ENCODE results near the gene PRSS36. TPM values are rescaled to one million over a fixed set of nuclear protein-coding genes. Genes with fewer than 3 reads are reported as not detected.
"Not testable (repeated sequence)": the region's sequence is repeated elsewhere in the genome, so short reads cannot be mapped to it uniquely, and the experiment has no call there.

Gene PRSS36
- total RNA-seq, 1 donor from 2014 or later = 1.1 TPM

DNA sequence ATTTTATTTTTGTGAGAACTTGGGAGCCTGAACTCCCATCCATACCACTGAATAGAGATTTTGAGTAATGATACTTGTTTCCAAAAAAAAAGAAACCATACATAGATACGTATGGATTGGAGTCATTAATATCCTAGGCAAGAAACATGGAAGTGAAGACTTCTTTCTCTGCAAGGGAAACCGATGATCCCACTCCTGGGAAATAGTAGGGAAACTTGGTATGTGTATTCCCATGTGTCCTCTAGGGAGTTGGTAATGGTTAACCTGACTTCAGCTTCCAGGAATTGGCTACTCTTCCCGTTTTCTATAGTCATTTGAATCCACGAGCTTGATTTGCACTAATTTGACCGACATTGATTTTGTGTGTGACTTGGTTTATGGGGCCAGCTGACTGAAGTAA lies 35.5 kb upstream of the PRSS36 start:
- intact Hi-C loops (cut with micrococcal nuclease) = loop anchor here (5.0 kb wide), 2 partner anchors 112 to 257 kb away; partner anchors contain the start of gene ZNF843

- intact Hi-C loops (cut with micrococcal nuclease) = loop anchor here (5.0 kb wide), 3 partner anchors 112 to 682 kb away; partner anchors contain the start of gene ZNF843
Measured at GRCh38 chr16:31184888-31185287, 35.0 kb upstream of the PRSS36 start.

DNA sequence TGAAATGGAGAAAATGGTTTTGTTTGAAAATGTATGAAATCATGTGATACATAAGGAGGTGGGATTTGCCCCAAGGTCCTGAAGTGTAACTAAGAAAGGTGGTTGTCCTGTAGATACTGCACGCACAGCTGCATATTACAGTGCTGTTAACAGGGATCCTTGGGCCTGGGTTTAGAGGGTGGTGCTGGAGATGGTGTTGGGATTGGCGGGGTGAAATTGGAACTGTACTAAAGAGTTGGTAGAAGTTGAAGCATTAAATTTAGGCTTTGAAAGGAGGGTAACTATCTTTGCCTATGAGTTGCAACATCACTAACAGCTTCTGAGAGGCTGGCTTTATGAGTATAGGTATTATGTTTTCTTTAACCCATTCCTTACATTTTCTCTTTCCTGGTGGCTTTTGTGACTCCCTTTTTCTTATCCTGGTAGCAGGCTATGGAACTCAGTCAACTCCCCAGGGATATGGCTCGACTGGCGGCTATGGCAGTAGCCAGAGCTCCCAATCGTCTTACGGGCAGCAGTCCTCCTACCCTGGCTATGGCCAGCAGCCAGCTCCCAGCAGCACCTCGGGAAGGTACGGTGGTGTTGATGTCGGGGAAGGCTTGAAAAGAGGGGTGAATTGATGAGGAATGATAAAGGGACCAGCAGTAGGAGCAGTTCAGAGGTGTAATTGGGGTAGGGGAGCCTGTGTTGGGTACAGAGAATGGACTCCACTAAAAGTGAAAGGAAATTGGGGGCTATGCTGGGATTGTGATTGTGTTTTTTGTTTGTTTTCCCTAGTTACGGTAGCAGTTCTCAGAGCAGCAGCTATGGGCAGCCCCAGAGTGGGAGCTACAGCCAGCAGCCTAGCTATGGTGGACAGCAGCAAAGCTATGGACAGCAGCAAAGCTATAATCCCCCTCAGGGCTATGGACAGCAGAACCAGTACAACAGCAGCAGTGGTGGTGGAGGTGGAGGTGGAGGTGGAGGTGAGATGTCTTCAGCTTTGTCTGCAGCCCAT lies 33.9 kb upstream of the PRSS36 start:
- intact Hi-C loops (cut with micrococcal nuclease) = loop anchor here (5.0 kb wide), 1 partner anchor 684 kb away; no protein-coding TSS in a partner anchor

DNA sequence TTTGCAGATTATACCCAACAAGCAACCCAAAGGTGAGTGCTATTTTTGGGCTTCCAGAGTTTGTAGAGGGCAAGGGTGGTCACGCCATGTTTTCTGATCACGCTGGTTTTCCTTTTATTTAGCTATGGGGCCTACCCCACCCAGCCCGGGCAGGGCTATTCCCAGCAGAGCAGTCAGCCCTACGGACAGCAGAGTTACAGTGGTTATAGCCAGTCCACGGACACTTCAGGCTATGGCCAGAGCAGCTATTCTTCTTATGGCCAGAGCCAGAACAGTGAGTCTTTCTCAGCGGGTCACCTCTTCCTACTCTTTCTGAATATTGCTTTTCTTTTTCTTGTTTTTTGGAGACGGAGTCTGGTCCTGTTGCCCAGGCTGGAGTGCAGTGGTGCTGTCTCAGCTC lies 32.5 kb upstream of the PRSS36 start:
- intact Hi-C loops (cut with micrococcal nuclease) = loop anchor here (1.0 to 5.0 kb wide), 2 partner anchors 20 to 685 kb away; partner anchors contain the start of gene PYCARD

DNA sequence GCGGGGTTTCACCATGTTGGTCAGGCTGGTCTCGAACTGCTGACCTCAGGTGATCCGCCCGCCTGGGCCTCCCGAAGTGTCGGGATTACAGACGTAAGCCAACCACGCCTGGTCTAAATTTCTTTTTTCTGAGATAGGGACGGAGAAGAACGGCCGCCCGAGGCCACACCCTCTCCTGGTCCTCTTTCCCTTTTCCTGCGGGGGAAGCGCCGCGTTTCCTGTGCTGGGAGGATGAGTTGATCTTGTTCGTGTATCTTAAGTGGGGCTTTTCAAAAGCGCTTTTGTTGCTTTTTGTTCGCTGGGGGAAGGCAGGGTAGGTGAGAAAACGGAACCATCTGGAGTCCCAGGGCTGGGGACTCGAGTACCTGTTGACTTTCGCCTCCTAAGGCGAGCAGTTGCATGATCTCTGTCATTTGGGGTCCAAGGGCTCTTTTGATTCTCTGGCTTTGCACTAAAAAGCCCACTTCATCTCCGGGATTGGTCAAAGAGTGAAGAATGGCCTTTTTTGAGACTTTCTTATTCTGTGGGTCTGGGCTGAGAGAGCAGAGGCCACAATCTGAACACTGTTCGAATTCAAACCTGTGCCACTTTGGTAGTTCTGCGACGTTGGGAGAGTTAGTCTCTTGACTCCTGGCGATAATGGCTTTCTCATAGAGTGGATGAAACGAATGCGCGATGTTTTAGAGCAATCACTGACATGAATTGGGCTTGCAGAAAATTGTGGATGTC lies 31.4 kb upstream of the PRSS36 start:
- intact Hi-C loops (cut with micrococcal nuclease) = loop anchor here (5.0 kb wide), 1 partner anchor 686 kb away; no protein-coding TSS in a partner anchor

- intact Hi-C loops (cut with micrococcal nuclease) = loop anchor here (1.0 to 5.0 kb wide), 11 partner anchors 38 to 687 kb away; partner anchors contain the start of genes ARMC5, FBXL19, ITGAX and KAT8
Measured at GRCh38 chr16:31179747-31180459, 30.0 kb upstream of the PRSS36 start, which contains the start of gene FUS. TSS of gene FUS (plus strand) at chr16:31180139. CDS start at chr16:31180215, 76 bp downstream.

GRCh38 chr16:31179219-31179746 lies 29.4 kb upstream of the PRSS36 start:
- intact Hi-C loops (cut with micrococcal nuclease) = loop anchor here (1.0 to 5.0 kb wide), 7 partner anchors 37 to 256 kb away; partner anchors contain the start of genes FBXL19, KAT8, SETD1A and STX4

DNA sequence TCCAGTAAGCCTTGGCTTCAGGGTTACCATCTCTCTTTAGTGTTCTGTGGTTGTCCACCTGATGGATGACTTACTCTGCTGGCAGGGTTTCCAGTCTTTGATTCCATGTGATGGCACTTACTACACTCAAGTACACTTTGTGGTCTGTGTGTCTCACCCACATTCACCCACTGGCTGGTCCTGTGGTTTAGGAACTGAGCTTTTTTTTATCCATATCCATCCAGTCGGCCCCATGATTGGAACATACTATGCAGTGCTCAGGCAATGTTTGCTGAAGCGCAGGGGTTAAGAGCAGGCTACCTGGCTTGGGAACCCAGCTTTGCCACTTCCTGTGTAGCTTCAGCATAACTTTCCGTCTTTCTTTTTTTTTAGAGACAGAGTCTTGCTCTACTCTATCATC lies 27.3 kb upstream of the PRSS36 start:
- intact Hi-C loops (cut with micrococcal nuclease) = loop anchor here (5.0 kb wide), 1 partner anchor 180 kb away; no protein-coding TSS in a partner anchor

DNA sequence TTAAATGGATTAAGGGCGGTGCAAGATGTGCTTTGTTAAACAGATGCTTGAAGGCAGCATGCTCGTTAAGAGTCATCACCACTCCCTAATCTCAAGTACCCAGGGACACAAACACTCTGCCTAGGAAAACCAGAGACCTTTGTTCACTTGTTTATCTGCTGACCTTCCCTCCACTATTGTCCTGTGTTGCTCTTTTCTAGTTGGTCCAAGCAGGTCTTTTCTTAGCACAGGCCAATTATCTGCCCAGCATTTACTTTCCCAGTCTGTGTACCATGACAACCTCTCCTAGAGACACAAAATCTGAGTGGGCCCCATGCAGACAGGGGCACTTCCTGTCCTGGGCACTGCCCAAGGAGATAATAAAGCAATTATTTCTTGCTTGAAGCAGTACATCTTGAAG lies 20.2 kb upstream of the PRSS36 start:
- intact Hi-C loops (cut with micrococcal nuclease) = not testable (repeated sequence)

DNA sequence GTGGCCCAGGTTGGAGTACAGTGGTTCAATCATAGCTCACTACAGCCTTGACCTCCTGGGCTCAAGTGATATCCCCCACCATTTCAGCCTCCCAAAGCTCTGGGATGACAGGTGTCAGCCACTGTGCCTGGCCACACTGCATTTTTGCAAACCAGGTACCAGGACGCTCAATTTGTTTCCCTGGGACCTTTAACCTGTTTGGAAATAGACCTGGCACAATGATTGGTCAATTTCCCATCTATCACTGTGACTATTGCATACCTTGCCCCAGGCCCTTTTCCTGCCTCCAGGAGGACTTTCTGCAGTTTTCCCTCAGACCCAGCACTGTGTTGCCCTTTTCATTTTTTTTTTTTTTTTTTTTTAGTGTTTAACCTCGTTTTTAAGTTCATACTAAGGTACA lies 19.0 kb upstream of the PRSS36 start:
- intact Hi-C loops (cut with micrococcal nuclease) = no loop called here

- intact Hi-C loops (cut with micrococcal nuclease) = no loop called here
Measured at GRCh38 chr16:31167315-31167714, 17.4 kb upstream of the PRSS36 start.

DNA sequence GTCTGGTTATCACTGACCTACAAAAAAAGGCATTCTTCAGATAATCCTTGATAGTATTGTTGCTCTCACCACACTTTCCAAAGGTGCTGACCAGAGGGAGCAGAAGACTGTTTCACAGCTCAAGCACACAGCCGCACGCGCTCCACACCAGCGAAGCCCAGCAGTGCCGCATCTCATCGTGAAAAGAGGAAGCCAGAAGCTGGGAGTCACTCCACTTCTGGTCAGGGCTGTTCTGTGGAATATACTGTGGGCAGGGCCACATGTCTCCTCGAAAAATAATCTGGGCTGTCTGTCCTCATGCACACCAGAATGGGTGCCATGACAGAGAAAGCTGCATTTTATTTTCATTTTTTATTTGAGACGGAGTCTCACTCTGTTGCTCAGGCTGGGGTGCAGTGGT lies 7.3 kb upstream of the PRSS36 start:
- intact Hi-C loops (cut with micrococcal nuclease) = loop anchor here (5.0 kb wide), 1 partner anchor 285 kb away; the partner anchor contains the start of gene ZNF843

DNA sequence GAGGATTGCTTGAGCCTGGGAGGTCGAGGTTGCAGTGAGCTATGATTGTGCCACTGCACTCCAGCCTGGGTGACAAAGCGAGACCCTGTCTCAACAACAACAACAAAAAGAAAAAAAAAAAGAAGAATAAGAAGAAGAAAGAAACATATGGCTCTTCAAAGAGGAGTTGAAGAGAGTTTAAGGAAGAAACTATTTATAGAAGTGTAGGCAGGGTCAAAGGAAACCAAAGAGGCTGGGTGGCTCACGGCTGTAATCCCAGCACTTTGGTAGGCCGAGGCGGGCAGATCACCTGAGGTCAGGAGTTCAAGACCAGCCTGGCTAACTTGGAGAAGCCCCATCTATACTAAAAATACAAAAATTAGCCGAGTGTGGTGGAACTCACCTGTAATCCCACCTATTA lies 1.1 kb upstream of the PRSS36 start:
- intact Hi-C loops (cut with micrococcal nuclease) = not testable (repeated sequence)

- intact Hi-C loops (cut with micrococcal nuclease) = no loop called here
Measured at GRCh38 chr16:31149332-31149731, 534 bp downstream of the PRSS36 start.

DNA sequence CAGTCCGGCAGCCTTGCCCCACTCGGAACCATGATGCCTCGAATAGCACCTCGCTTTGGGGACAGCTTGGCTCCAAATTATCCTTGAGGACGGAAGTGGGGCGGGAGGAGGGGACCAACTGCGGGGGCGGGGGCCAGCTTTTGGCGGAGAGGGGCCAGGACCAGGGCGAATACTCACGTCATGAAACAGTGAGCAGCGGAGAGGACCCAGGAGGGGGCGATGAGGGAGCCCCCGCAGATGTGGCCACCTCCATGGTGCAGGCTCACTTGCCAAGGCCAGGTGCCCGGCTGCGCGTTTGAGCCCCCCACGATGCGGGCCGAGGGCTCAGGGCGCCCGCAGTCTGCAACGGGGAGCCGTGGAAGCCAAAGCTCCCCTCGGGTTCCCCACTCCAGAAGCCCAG lies 970 bp downstream of the PRSS36 start:
- intact Hi-C loops (cut with micrococcal nuclease) = no loop called here

GRCh38 chr16:31148281-31148728 lies 1.6 kb downstream of the PRSS36 start:
- intact Hi-C loops (cut with micrococcal nuclease) = no loop called here

DNA sequence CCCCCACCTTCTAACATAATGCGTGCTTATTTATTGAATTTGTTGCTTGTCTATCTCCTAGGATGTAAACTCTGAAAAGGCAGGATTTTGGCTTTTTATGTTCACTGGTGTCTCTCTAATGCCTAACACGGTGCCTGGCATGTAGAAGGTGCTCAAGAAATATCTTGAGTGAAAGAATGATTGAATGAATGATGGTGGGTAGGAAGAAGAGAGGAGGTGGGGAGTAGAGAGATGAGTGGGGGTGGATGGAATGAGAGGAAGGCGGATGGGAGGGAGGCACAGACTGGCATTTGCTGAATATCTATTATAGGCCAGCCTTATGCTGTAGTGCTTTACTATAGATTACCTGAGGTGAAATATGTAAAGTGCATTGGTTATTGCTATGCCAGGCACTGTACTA lies 2.3 kb downstream of the PRSS36 start:
- intact Hi-C loops (cut with micrococcal nuclease) = no loop called here

DNA sequence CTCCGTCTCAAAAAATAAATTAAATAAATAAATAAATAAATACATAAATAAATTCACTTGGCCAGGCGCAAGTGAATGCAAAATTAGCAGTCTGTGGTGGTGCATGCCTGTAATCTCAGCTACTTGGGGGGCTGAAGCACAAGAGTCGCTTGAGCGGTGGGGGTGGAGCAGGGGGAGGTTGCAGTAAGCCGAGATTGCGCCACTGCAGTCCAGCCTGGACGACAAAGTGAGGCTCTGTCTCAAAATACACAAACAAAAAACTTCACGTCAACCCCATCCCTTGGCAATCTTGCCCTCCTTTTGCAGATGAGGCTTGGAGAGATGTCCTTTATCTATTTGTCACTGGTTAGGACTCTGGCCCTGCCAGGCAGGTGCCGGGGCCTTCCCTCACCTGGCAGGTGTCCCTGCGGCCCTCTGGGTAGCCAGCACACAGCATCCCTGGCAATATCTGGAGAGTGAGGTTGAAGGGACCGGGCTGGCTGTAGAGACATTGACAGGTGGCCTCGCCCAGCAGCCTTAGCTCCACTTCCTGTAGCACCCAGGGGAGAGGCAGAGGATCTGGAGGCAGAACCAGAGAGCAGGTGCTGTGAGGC lies 4.4 kb downstream of the PRSS36 start:
- intact Hi-C loops (cut with micrococcal nuclease) = no loop called here

DNA sequence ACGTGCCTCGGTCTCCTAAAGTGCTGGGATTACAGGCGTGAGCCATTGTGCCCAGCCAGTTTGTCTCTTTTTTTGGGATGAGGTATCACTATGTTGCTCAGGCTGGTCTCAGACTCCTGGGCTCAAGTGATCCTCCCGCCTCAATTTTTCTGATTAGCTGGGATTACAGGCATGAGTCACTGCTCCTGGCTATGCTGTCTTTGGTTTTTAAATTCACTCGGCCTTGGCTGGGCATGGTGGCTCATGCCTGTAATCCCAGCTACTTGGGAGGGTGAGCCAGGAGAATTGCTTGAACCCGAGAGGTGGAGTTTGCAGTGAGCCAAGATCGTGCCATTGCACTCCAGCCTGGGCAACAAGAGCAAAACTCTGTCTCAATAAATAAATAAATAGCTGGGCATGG lies 5.4 kb downstream of the PRSS36 start:
- intact Hi-C loops (cut with micrococcal nuclease) = loop anchor here (5.0 kb wide), 1 partner anchor 298 kb away; the partner anchor contains the start of gene ZNF843

GRCh38 chr16:31143694-31144148 lies 6.1 kb downstream of the PRSS36 start:
- intact Hi-C loops (cut with micrococcal nuclease) = loop anchor here (2.0 to 5.0 kb wide), 2 partner anchors 35 to 299 kb away; partner anchors contain the start of genes BCKDK and ZNF843

All from T-helper 1 cell treated with Interleukin-12 subunit alpha and Interleukin-12 subunit beta and Interleukin-4 antibody, amounts not matched to agents 30 ng/mL and 1 ng/mL, for 36 hours (primary cell).